AG09309 (cell line): ENCODE data around the gene VSTM1.

Experiments used
- DNase-seq: peaks from one replicate; pipeline ENCODE4 v3.0.0-alpha.2; 2010; ENCODE audit warnings: low read depth
- H3K4me3 ChIP-seq: 2 replicates; pipeline ENCODE4 v1.5.1; 2011; ENCODE audit warnings: mild to moderate bottlenecking, low read depth, low read length, moderate library complexity; ENCODE audit not compliant: control insufficient read depth
- CTCF ChIP-seq: IDR thresholded peaks from 2 replicates; pipeline ENCODE4 v1.5.1; 2011; ENCODE audit warnings: mild to moderate bottlenecking, low read depth, low read length, inconsistent platforms; ENCODE audit not compliant: insufficient read depth, control insufficient read depth; ENCODE audit errors: missing control alignments

Gene VSTM1

GRCh38 chr19:54063350-54064116 is at the start of gene VSTM1:
Gene VSTM1 (minus strand): TSS chr19:54063897. CDS start chr19:54063777, 120 bp downstream.
- TF ChIP-seq CTCF, result no peak
- DNase-seq, result no peak

GRCh38 chr19:54109651-54110050 is 46.0 kb upstream of the VSTM1 start:
- TF ChIP-seq CTCF, result no peak
- no peak for DNase-seq
- H3K4me3 ChIP-seq, result no peak overlapping the region

More at GRCh38 chr19:54063350-54064116, at the start of gene VSTM1:
- H3K4me3 ChIP-seq, result no peak within 1 kb of the TSS

GRCh38 chr19:54108496-54108895 is 44.8 kb upstream of the VSTM1 start:
- no peak for DNase-seq
- no peak overlapping the region for H3K4me3 ChIP-seq
- TF ChIP-seq CTCF, result no peak

- no peak for TF ChIP-seq CTCF
Observed at GRCh38 chr19:54107876-54108490, 44.3 kb upstream of the VSTM1 start.

GRCh38 chr19:54106716-54107115 is 43.0 kb upstream of the VSTM1 start:
- no peak overlapping the region for H3K4me3 ChIP-seq
- TF ChIP-seq CTCF, result no peak
- DNase-seq, result no peak

More at GRCh38 chr19:54107876-54108490, 44.3 kb upstream of the VSTM1 start:
- H3K4me3 ChIP-seq, result no peak overlapping the region
- DNase-seq, result no peak

GRCh38 chr19:54105796-54106195 is 42.1 kb upstream of the VSTM1 start:
- TF ChIP-seq CTCF, result no peak
- DNase-seq, result no peak
- H3K4me3 ChIP-seq, result no peak overlapping the region
